Parathyroid adenoma (tissue), 2 donors: ENCODE data around the gene MOBP.
A peak's percentile ranks its signal among the peaks of the same experiment; 100 is the strongest.

Experiments
- H2AFZ ChIP-seq: fragments of 300-600 bp; sonication (generic); one replicate; pipeline ENCODE4 v1.7.0; 2017; ENCODE audit warnings: antibody characterized with exemption, mild to moderate bottlenecking
- H3K27ac ChIP-seq: fragments of 300-600 bp; sonication (generic); one replicate; pipeline ENCODE4 v1.7.0; 2017
- H3K27me3 ChIP-seq: fragments of 300-600 bp; sonication (generic); one replicate; pipeline ENCODE4 v1.7.0; 2017; ENCODE audit warnings: low read length; ENCODE audit not compliant: control insufficient read depth, insufficient read depth
- H3K36me3 ChIP-seq: fragments of 300-600 bp; sonication (generic); one replicate; pipeline ENCODE4 v1.7.0; 2017; ENCODE audit warnings: low read length; ENCODE audit not compliant: control insufficient read depth, insufficient read depth
- H3K4me1 ChIP-seq: fragments of 300-600 bp; sonication (generic); one replicate; pipeline ENCODE4 v1.7.0; 2017; ENCODE audit warnings: control low read depth
- H3K4me2 ChIP-seq: fragments of 300-600 bp; sonication (generic); one replicate; pipeline ENCODE4 v1.7.0; 2017; ENCODE audit warnings: low read length
- H3K4me3 ChIP-seq: fragments of 300-600 bp; sonication (generic); one replicate; pipeline ENCODE4 v1.7.0; 2017; ENCODE audit warnings: low read depth, low read length
- H3K79me2 ChIP-seq: fragments of 300-600 bp; sonication (generic); one replicate; pipeline ENCODE4 v1.7.0; 2017; ENCODE audit warnings: control low read depth
- H3K9ac ChIP-seq: fragments of 300-600 bp; sonication (generic); one replicate; pipeline ENCODE4 v1.7.0; 2017; ENCODE audit warnings: mild to moderate bottlenecking
- H3K9me3 ChIP-seq: fragments of 300-600 bp; sonication (generic); one replicate; pipeline ENCODE4 v1.7.0; 2017; ENCODE audit warnings: low read length; ENCODE audit not compliant: control insufficient read depth
- CTCF ChIP-seq: fragments of 300-600 bp; sonication (generic); IDR thresholded peaks from one replicate; pipeline ENCODE4 v1.7.0; 2017; ENCODE audit warnings: antibody characterized with exemption, mild to moderate bottlenecking
- donor health status: primary hyperparathyroidism.

The MOBP gene

GRCh38 chr3:39502838-39503145 is 35.3 kb downstream of the MOBP start:
- Histone ChIP-seq H3K4me1 (no peaks in the 10 kb centered on the region), H3K9ac (no peak overlapping the region), H3K27ac (no peak overlapping the region), H3K4me3 (no peak overlapping the region), H3K4me2 (no peak overlapping the region), H3K27me3 (no peaks in the 10 kb centered on the region), H3K79me2 (no peaks in the 10 kb centered on the region), H3K9me3 (no peaks in the 10 kb centered on the region), H3K36me3 (no peaks in the 10 kb centered on the region), H2AFZ (peak overlapping the region; percentile 70)
- TF ChIP-seq CTCF, result no peak

DNA sequence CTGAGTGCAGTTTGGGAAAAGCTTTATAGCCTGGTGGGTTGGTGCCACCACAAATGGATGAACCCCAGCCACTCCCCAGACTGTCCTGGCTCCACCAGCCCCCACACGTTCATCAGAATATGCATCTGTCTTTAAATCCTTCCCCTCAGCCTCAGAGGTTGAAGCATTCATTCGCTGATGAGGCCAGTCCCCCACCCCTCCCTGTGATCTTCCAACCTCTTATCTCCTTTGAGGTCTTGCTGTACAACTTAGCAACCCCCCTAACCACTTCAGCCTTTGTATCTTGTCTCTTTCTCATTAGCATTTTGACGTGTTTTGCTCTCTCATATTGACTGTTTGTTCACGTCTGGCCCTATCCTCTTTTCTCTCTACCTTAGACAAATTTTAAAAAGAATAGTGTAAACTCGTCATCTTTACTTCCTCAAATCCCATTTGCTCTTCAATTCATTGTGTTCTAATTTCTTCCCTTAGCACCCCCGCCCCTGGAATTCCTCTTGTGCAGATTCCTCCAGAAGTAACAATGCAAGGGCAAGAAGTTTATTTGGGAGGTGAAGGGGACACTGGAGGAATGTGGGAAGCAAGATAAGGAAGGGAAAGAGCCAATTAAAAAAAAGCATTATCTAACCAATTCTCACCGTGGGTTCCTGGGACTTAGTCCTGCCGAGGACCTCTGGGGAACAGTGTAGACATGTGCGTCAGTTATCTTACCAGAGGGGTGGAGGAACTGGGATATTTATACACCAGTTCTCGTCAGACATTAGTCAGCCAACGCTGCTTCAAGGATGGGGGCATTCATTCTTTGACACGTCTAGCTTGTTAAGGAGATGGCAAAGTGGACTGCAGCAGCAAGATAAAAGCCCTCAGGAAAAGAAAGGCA is 38.6 kb downstream of the MOBP start:
- Histone ChIP-seq H3K36me3 (no peaks in the 10 kb centered on the region), H3K4me2 (no peak overlapping the region), H3K4me3 (no peak overlapping the region), H3K27me3 (no peaks in the 10 kb centered on the region), H2AFZ (no peak overlapping the region), H3K79me2 (no peaks in the 10 kb centered on the region), H3K9me3 (no peaks in the 10 kb centered on the region), H3K27ac (no peak overlapping the region), H3K9ac (no peak overlapping the region), H3K4me1 (no peaks in the 10 kb centered on the region)
- no peak for TF ChIP-seq CTCF

DNA sequence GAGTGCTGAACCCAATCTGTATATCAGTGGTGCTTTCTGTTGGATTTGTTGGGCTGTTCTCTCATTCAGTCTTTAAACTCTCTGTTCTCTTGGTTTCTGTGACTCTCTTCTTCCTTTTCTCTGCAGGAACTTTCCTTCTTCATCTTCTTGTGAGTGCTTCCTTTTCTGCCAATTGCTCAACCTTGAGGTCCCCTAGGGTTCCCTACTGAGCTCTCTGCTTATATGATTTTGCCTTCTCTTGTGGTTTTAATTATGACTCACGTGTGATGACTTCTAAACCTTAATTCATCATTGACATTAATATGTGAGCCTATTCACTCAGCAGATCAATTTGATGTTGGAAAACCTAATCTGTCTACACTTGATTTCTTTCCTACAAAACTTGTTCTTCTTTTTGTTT is 39.4 kb downstream of the MOBP start:
- Histone ChIP-seq H3K27ac (no peak overlapping the region), H3K4me3 (no peak overlapping the region), H3K36me3 (no peaks in the 10 kb centered on the region), H3K4me2 (no peak overlapping the region), H2AFZ (no peak overlapping the region), H3K4me1 (no peaks in the 10 kb centered on the region), H3K79me2 (no peaks in the 10 kb centered on the region), H3K9me3 (no peaks in the 10 kb centered on the region), H3K27me3 (no peaks in the 10 kb centered on the region), H3K9ac (no peak overlapping the region)
- TF ChIP-seq CTCF, result no peak

DNA sequence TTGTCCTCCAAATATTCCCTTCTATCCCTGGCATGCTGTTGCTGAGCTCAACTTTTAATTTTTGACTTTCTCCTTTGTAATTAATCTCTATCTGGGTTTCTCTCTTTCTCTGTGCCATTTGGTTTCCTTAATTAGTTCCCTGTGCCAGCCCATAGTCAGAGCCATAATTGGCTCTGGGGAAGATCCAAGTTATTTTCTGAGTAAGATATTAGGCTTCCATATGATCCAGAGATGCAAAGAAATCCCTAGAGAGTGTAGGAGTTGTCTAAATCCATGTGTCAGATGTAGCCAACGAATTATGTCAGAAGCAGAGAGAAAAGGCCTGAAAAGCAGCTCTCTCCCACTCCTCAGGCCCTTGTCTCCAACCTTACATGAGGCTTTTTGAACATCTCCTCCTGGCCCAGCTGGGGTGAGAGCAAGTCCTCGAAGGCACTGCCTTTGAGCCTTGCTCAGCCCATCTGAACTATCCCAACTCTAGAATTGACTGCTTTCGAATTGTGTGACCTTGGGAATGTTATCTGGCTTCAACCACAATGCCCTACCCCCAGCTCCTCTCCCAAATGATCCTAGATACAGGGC is 46.4 kb downstream of the MOBP start:
- Histone ChIP-seq H3K79me2 (no peaks in the 10 kb centered on the region), H3K27me3 (no peaks in the 10 kb centered on the region), H3K27ac (no peak overlapping the region), H3K9me3 (no peaks in the 10 kb centered on the region), H3K4me3 (no peak overlapping the region), H3K4me1 (no peaks in the 10 kb centered on the region), H2AFZ (no peak overlapping the region), H3K9ac (no peak overlapping the region), H3K36me3 (no peaks in the 10 kb centered on the region), H3K4me2 (no peak overlapping the region)
- TF ChIP-seq CTCF, result no peak
